GM19025 (cell line): ENCODE data around the gene TGFBR1.
"Not testable (repeated sequence)": the region's sequence is repeated elsewhere in the genome, so short reads cannot be mapped to it uniquely, and the experiment has no call there.

Experiments
- ATAC-seq: cut with Tn5 transposase; IDR thresholded peaks from one replicate; pipeline ENCODE4 v1.9.1; 2021; ENCODE audit warnings: mild to moderate bottlenecking, low read depth, moderate library complexity; ENCODE audit not compliant: unreplicated experiment

Gene TGFBR1

GRCh38 chr9:99075246-99075912, 29.5 kb upstream of the TGFBR1 start:
- ATAC-seq, result no peak

GRCh38 chr9:99076030-99076429, 28.9 kb upstream of the TGFBR1 start:
- no peak for ATAC-seq

GRCh38 chr9:99076483-99077171, 28.3 kb upstream of the TGFBR1 start:
- ATAC-seq, result no peak

- ATAC-seq, result no peak
These were observed 26.2 kb upstream of the TGFBR1 start for GRCh38 chr9:99078717-99079116.

- no peak for ATAC-seq
These were observed 25.4 kb upstream of the TGFBR1 start for GRCh38 chr9:99079542-99079941.

GRCh38 chr9:99083051-99083450, 21.9 kb upstream of the TGFBR1 start:
- ATAC-seq, result no peak

- ATAC-seq, result no peak
These were observed 18.7 kb upstream of the TGFBR1 start for GRCh38 chr9:99085949-99086948.

GRCh38 chr9:99087462-99087861, 17.5 kb upstream of the TGFBR1 start:
- no peak for ATAC-seq

- no peak for ATAC-seq
These were observed 14.4 kb upstream of the TGFBR1 start for GRCh38 chr9:99090336-99091130.

GRCh38 chr9:99092643-99093491, 12.0 kb upstream of the TGFBR1 start:
- no peak for ATAC-seq

- ATAC-seq, result no peak
These were observed 11.5 kb upstream of the TGFBR1 start for GRCh38 chr9:99093492-99093791.

- no peak for ATAC-seq
These were observed 9.3 kb upstream of the TGFBR1 start for GRCh38 chr9:99095565-99095964.

- no peak for ATAC-seq
These were observed 8.5 kb upstream of the TGFBR1 start for GRCh38 chr9:99096409-99096808.

- ATAC-seq, result not testable (repeated sequence)
These were observed 4.9 kb upstream of the TGFBR1 start for GRCh38 chr9:99099806-99100585.

GRCh38 chr9:99101271-99101670, 3.6 kb upstream of the TGFBR1 start:
- ATAC-seq, result no peak

GRCh38 chr9:99101812-99102211, 3.1 kb upstream of the TGFBR1 start:
- ATAC-seq, result no peak

GRCh38 chr9:99103054-99103895, 1.6 kb upstream of the TGFBR1 start:
- no peak for ATAC-seq

- no peak for ATAC-seq
These were observed 933 bp upstream of the TGFBR1 start for GRCh38 chr9:99103901-99104458.
